ENCODE data around the gene EVC2. TPM values are rescaled to one million over a fixed set of nuclear protein-coding genes. Genes with fewer than 3 reads are reported as not detected.

EVC2 gene
- total and polyA plus RNA-seq, 10 of the 15 experiments (the other 5 are each of a cell fraction or from before 2014, with no cell fraction given), result 0.34 to 10.4 (median 5.6) TPM

DNA sequence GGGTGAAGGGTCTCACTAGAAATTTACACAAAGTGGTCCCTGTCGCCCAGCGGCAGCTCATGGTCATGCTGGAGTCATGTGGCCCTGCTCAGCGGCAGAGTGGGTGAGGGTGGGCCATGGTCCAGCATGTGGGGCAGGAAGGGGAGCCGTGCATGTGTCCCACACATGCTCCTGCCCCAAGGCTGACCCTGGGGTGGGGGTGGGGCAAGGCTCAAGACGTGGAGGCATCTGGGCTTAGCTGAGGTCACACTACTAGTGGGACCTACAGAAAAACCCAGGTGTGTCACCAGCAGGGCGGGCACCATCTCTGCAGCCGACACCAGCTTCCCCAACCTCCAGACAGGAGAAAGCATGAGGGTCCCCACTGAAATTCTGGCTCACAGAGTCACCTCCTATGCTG, 45.0 kb upstream of the EVC2 start:
- Histone ChIP-seq H3K4me3 (no peak overlapping the region), H3K4me2 (ENCODE audit: control insufficient read depth, insufficient read depth) (no peak overlapping the region), H4K20me1 (ENCODE audit: control insufficient read depth, insufficient read depth) (no peaks in the 10 kb centered on the region), H3K9ac (ENCODE audit: control insufficient read depth, insufficient read depth, low read length) (no peak overlapping the region), H3K9me3 (replicated peaks; ENCODE audit: control insufficient read depth, insufficient read depth, low read length) (no peaks in the 10 kb centered on the region; the same call in 2 of the 3 replicates), H3K27ac (ENCODE audit: control insufficient read depth, insufficient read depth) (no peak overlapping the region), H3K27me3 (replicated peaks in 1 of 2; ENCODE audit: control insufficient read depth in 2 of 2, insufficient read depth in 2 of 2, low read length in 1 of 2) (no peaks in the 10 kb centered on the region), H3K4me1 (ENCODE audit: control insufficient read depth, insufficient read depth, low read length) (no peaks in the 10 kb centered on the region), H3K36me3 (ENCODE audit: control insufficient read depth in 2 of 2, insufficient read depth in 2 of 2, low read length in 1 of 2) (peaks cover 0 to 2% of the 10 kb centered on the region in 2 experiments; a peak in 2 of 4 replicates), H3K79me2 (ENCODE audit: control insufficient read depth, insufficient read depth, low read length) (no peaks in the 10 kb centered on the region), H2AFZ (ENCODE audit: control insufficient read depth, low read depth, low read length) (no peak overlapping the region)
- no peak for FAIRE-seq
- no peak for DNase-seq (ENCODE audit: low read depth, low spot score)
- ChIA-PET CTCF (no interaction called here), POLR2A (no interaction called here), SMC1A (ENCODE audit: uncharacterized antibody, unreplicated experiment) (no interaction called here), RAD21 (ENCODE audit: unreplicated experiment) (no interaction called here)
- WGBS (ENCODE audit: insufficient coverage, insufficient replicate concordance, low lambda C conversion rate, missing lambda C conversion rate), result 19% methylated on average over 7 of the region's 7 CpGs
- in situ Hi-C loops (cut with MboI), result no loop called here
- TF ChIP-seq, protein P1, sequence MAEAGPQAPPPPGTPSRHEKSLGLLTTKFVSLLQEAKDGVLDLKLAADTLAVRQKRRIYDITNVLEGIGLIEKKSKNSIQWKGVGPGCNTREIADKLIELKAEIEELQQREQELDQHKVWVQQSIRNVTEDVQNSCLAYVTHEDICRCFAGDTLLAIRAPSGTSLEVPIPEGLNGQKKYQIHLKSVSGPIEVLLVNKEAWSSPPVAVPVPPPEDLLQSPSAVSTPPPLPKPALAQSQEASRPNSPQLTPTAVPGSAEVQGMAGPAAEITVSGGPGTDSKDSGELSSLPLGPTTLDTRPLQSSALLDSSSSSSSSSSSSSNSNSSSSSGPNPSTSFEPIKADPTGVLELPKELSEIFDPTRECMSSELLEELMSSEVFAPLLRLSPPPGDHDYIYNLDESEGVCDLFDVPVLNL (IDR thresholded peaks at IDR 0.05; ENCODE audit: low read depth, low read length), result no peak
- TF ChIP-seq MEF2B (IDR thresholded peaks at IDR 0.05; ENCODE audit: partially characterized antibody, poor library complexity, severe bottlenecking), result no peak
- TF ChIP-seq YBX1 (IDR thresholded peaks at IDR 0.05), result no peak
- TF ChIP-seq, protein P2, sequence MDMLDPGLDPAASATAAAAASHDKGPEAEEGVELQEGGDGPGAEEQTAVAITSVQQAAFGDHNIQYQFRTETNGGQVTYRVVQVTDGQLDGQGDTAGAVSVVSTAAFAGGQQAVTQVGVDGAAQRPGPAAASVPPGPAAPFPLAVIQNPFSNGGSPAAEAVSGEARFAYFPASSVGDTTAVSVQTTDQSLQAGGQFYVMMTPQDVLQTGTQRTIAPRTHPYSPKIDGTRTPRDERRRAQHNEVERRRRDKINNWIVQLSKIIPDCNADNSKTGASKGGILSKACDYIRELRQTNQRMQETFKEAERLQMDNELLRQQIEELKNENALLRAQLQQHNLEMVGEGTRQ (IDR thresholded peaks at IDR 0.05; ENCODE audit: borderline replicate concordance, low read depth, low read length), result no peak
- TF ChIP-seq ZNF24 (IDR thresholded peaks at IDR 0.05), result no peak
- TF ChIP-seq, protein P3, sequence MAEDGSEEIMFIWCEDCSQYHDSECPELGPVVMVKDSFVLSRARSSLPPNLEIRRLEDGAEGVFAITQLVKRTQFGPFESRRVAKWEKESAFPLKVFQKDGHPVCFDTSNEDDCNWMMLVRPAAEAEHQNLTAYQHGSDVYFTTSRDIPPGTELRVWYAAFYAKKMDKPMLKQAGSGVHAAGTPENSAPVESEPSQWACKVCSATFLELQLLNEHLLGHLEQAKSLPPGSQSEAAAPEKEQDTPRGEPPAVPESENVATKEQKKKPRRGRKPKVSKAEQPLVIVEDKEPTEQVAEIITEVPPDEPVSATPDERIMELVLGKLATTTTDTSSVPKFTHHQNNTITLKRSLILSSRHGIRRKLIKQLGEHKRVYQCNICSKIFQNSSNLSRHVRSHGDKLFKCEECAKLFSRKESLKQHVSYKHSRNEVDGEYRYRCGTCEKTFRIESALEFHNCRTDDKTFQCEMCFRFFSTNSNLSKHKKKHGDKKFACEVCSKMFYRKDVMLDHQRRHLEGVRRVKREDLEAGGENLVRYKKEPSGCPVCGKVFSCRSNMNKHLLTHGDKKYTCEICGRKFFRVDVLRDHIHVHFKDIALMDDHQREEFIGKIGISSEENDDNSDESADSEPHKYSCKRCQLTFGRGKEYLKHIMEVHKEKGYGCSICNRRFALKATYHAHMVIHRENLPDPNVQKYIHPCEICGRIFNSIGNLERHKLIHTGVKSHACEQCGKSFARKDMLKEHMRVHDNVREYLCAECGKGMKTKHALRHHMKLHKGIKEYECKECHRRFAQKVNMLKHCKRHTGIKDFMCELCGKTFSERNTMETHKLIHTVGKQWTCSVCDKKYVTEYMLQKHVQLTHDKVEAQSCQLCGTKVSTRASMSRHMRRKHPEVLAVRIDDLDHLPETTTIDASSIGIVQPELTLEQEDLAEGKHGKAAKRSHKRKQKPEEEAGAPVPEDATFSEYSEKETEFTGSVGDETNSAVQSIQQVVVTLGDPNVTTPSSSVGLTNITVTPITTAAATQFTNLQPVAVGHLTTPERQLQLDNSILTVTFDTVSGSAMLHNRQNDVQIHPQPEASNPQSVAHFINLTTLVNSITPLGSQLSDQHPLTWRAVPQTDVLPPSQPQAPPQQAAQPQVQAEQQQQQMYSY (CRISPR knock-in tag; IDR thresholded peaks at IDR 0.05), result no peak
- TF ChIP-seq GATAD2B (conservative IDR thresholded peaks at IDR 0.05; ENCODE audit: low read depth), result no peak
- TF ChIP-seq GABPA (IDR thresholded peaks at IDR 0.05; ENCODE audit: low read depth), result no peak
- TF ChIP-seq SREBF1 (IDR thresholded peaks at IDR 0.05; ENCODE audit: low read length), result no peak
- TF ChIP-seq STAT1 (conservative IDR thresholded peaks at IDR 0.05), result no peak
- no peak for TF ChIP-seq CBX3 (IDR thresholded peaks at IDR 0.05; ENCODE audit: borderline replicate concordance, low read depth)
- TF ChIP-seq ATF7 (IDR thresholded peaks at IDR 0.05; ENCODE audit: low read depth), result no peak
- TF ChIP-seq KAT2A (conservative IDR thresholded peaks at IDR 0.05; ENCODE audit: control insufficient read depth, low read depth, low read length), result no peak
- no peak for ATAC-seq
- intact Hi-C loops (cut with micrococcal nuclease; ENCODE audit: unreplicated experiment), result no loop called here
- no TSS peak for BruUV-seq (replicated peaks)

Measured in GM12878 (cell line).